Measurements from ENCODE around the gene DOC2B. TPM values are rescaled to one million over a fixed set of nuclear protein-coding genes. Genes with fewer than 3 reads are reported as not detected.

DOC2B gene
- total RNA-seq (1 to 10 TPM; 2.4 to 6.9 TPM), polyA plus RNA-seq (ENCODE audit: insufficient read length in 6 of 6) (1 to 10 TPM; 3.0 to 5.2 (median 3.4) TPM)
- long read RNA-seq, donor 1 = 0 reads
- long read RNA-seq, donor 2 = 0 reads
- long read RNA-seq, donor 3 = 0 reads
- long read RNA-seq, donor 4, partial matches to known transcripts = 0 of 1 reads
- long read RNA-seq, donor 4, other reads (novel, unspliced or antisense) = 1 of 1 reads
- long read RNA-seq, donor 5, full-length matches to known transcripts = 1 of 1 reads
- long read RNA-seq, donor 5, partial matches to known transcripts = 0 of 1 reads
- long read RNA-seq, donor 5, other reads (novel, unspliced or antisense) = 0 of 1 reads
- long read RNA-seq, donor 6 = 0 reads
- long read RNA-seq, donor 7 = 0 reads
- long read RNA-seq, donor 8 = 0 reads
- long read RNA-seq, donor 9 = 0 reads
- long read RNA-seq, donor 10, partial matches to known transcripts = 0 of 2 reads
- long read RNA-seq, donor 10, other reads (novel, unspliced or antisense) = 2 of 2 reads
- long read RNA-seq, donor 11 = 0 reads
- long read RNA-seq, donor 12 = 0 reads

GRCh38 chr17:181245-182049 lies at the start of gene DOC2B:
Gene DOC2B (minus strand): TSS chr17:181650. CDS start chr17:181479, 171 bp downstream.
- intact Hi-C loops (cut with DNase I) = no loop called here
- Histone ChIP-seq H3K27me3 (peaks cover 21 to 62% of the 10 kb centered on the region in 2 donors), H3K4me3 (peak within 1 kb of the TSS; percentile 21 to 42), H3K9me3 (no peaks in the 10 kb centered on the region), H3K27ac (peak within 1 kb of the TSS; percentile 13 to 57), H3K36me3 (no peaks in the 10 kb centered on the region), H3K4me1 (peaks cover 0 to 43% of the 10 kb centered on the region in 2 donors)
- no peak for TF ChIP-seq CTCF (IDR thresholded peaks at IDR 0.05)
- ATAC-seq (peak; percentile 85), DNase-seq (peak; percentile 23 to 93 (median 54))

- no peak for TF ChIP-seq CTCF (IDR thresholded peaks at IDR 0.05)
- DNase-seq = peak in 1 of 4 donors; percentile 12
- intact Hi-C loops (cut with DNase I) = no loop called here
These were observed 48.9 kb upstream of the DOC2B start for GRCh38 chr17:230395-230770.

GRCh38 chr17:229709-230394 lies 48.4 kb upstream of the DOC2B start:
- no peak overlapping the region for H3K27ac ChIP-seq
- no peak for ATAC-seq
- H3K36me3 ChIP-seq = no peaks in the 10 kb centered on the region
- peak in 1 of 4 donors; percentile 7 for DNase-seq
- TF ChIP-seq CTCF (IDR thresholded peaks at IDR 0.05) = no peak
- H3K9me3 ChIP-seq = no peaks in the 10 kb centered on the region
- no peaks in the 10 kb centered on the region for H3K27me3 ChIP-seq
- H3K4me3 ChIP-seq = no peak overlapping the region
- intact Hi-C loops (cut with DNase I) = no loop called here
- peaks cover 0 to 21% of the 10 kb centered on the region in 2 donors for H3K4me1 ChIP-seq

More at GRCh38 chr17:230395-230770, 48.9 kb upstream of the DOC2B start:
- Histone ChIP-seq H3K4me1 (peaks cover 0 to 22% of the 10 kb centered on the region in 2 donors), H3K9me3 (no peaks in the 10 kb centered on the region), H3K4me3 (no peak overlapping the region), H3K27me3 (no peaks in the 10 kb centered on the region), H3K27ac (no peak overlapping the region), H3K36me3 (no peaks in the 10 kb centered on the region)
- no peak for ATAC-seq

GRCh38 chr17:228951-229708 lies 47.7 kb upstream of the DOC2B start:
- Histone ChIP-seq H3K27ac (no peak overlapping the region), H3K4me1 (peaks cover 0 to 15% of the 10 kb centered on the region in 2 donors)
- TF ChIP-seq CTCF (IDR thresholded peaks at IDR 0.05) = no peak

More at GRCh38 chr17:228951-229708, 47.7 kb upstream of the DOC2B start:
- no peaks in the 10 kb centered on the region for H3K9me3 ChIP-seq
- ATAC-seq (no peak), DNase-seq (peak in 2 of 4 donors; percentile 4 to 55)
- H3K27me3 ChIP-seq = no peaks in the 10 kb centered on the region
- intact Hi-C loops (cut with DNase I) = no loop called here
- H3K4me3 ChIP-seq = no peak overlapping the region
- no peaks in the 10 kb centered on the region for H3K36me3 ChIP-seq

All from left lung (tissue), 14 donors.